ENCODE data around the gene IDI1.

- TF ChIP-seq CTCF (IDR thresholded peaks at IDR 0.05; ENCODE audit: low read length) (no peak), EZH2 (optimal IDR thresholded peaks at IDR 0.05; ENCODE audit: low read depth, low read length) (no peak), EZH2phosphoT487 (IDR thresholded peaks at IDR 0.05; ENCODE audit: low read length) (no peak)
Measured at GRCh38 chr10:1058017-1058416, 9.1 kb upstream of the IDI1 start.

All from MM.1S (cell line).